DMS 273 (cell line): ENCODE measurements around the gene PTCH2.
"Not testable (repeated sequence)": the region's sequence is repeated elsewhere in the genome, so short reads cannot be mapped to it uniquely, and the experiment has no call there.

Experiments
- DNase-seq: peaks from one replicate; lab custom pipeline; 2025; ENCODE audit not compliant: unreplicated experiment; lab: John Stamatoyannopoulos, UW

The PTCH2 gene

GRCh38 chr1:44819608-44820327, 23.3 kb downstream of the PTCH2 start:
- DNase-seq: peak; percentile 88

GRCh38 chr1:44819196-44819607, 23.9 kb downstream of the PTCH2 start:
- DNase-seq: peak; percentile 78

GRCh38 chr1:44817771-44818495, 25.1 kb downstream of the PTCH2 start:
- DNase-seq: no peak

- no peak for DNase-seq
Measured at GRCh38 chr1:44817307-44817706, 25.7 kb downstream of the PTCH2 start.

GRCh38 chr1:44815926-44816325, 27.1 kb downstream of the PTCH2 start:
- not testable (repeated sequence) for DNase-seq

- no peak for DNase-seq
Measured at GRCh38 chr1:44812822-44813543, 30.1 kb downstream of the PTCH2 start.

GRCh38 chr1:44811234-44811633, 31.8 kb downstream of the PTCH2 start:
- no peak for DNase-seq

- DNase-seq: not testable (repeated sequence)
Measured at GRCh38 chr1:44810762-44811105, 32.3 kb downstream of the PTCH2 start.

- peak; percentile 27 for DNase-seq
Measured at GRCh38 chr1:44810101-44810761, 32.8 kb downstream of the PTCH2 start.

- no peak for DNase-seq
Measured at GRCh38 chr1:44808938-44809917, 33.8 kb downstream of the PTCH2 start.

GRCh38 chr1:44808063-44808937, 34.8 kb downstream of the PTCH2 start, which contains the start of gene BTBD19:
Gene BTBD19 (plus strand): TSS chr1:44808523. CDS start chr1:44808821, 298 bp downstream.
- peak; percentile 58 for DNase-seq

GRCh38 chr1:44807364-44808062, 35.5 kb downstream of the PTCH2 start:
- peak; percentile 64 for DNase-seq

GRCh38 chr1:44806704-44807363, 36.2 kb downstream of the PTCH2 start, which contains the start of gene DYNLT4:
Gene DYNLT4 (minus strand): TSS chr1:44807351. CDS start chr1:44806668, 683 bp downstream.
- no peak for DNase-seq

- DNase-seq: no peak
Measured at GRCh38 chr1:44806025-44806703, 36.9 kb downstream of the PTCH2 start.

- DNase-seq: no peak
Measured at GRCh38 chr1:44805311-44806024, 37.6 kb downstream of the PTCH2 start.

GRCh38 chr1:44803312-44804095, 39.5 kb downstream of the PTCH2 start:
- DNase-seq: no peak
